ENCODE measurements around the gene NFKBIZ.
A peak's percentile ranks its signal among the peaks of the same experiment; 100 is the strongest.

NFKBIZ gene, protein sequence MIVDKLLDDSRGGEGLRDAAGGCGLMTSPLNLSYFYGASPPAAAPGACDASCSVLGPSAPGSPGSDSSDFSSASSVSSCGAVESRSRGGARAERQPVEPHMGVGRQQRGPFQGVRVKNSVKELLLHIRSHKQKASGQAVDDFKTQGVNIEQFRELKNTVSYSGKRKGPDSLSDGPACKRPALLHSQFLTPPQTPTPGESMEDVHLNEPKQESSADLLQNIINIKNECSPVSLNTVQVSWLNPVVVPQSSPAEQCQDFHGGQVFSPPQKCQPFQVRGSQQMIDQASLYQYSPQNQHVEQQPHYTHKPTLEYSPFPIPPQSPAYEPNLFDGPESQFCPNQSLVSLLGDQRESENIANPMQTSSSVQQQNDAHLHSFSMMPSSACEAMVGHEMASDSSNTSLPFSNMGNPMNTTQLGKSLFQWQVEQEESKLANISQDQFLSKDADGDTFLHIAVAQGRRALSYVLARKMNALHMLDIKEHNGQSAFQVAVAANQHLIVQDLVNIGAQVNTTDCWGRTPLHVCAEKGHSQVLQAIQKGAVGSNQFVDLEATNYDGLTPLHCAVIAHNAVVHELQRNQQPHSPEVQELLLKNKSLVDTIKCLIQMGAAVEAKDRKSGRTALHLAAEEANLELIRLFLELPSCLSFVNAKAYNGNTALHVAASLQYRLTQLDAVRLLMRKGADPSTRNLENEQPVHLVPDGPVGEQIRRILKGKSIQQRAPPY

DNA sequence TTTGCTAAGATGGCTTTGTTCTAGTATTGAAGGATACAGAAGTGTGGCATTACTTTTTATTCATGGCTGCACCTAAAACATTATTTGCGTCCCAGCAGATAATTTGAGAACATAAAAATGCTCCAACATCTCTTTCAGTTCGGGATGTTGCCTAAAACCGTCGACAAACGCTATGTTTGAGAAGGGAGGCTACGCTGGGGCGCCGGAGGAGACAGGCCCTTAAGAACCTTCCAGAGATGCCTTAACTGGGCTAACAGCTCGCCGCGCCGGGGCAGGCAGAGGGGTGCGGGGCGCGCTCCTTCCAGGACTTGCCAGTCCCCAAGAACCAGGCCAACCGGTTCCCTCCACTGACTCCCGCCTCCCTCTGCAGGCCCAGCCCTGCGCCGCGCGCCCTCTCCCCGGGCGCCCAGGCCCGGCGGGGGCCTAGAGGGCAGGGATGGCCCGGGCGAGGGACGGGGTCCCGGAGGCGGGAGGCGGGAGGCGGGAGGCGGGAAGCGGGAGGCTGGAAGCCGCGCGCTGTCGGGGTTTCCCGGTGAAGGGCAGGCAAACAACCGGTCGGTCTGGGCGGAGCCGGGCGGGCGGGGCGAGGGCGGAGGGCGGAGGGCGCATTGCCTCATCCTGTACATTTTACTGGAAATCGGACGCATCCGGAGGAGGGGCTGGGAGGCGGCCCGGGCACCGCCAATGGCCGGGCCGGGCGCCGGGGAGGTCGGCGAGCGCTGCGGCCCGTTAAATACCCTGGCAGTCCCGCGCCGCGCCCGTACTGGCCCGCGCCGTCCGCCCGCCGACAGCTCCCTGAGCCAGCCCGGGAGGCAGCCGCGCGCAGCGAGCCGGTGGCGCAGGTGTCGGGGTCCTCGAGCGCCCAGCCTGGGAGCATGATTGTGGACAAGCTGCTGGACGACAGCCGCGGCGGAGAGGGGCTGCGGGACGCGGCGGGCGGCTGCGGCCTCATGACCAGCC lies at the start of gene NFKBIZ:
TSS of gene NFKBIZ (plus strand) at position 761 of the 960 bp plus-strand sequence. CDS start at position 876, 115 bp downstream.
- DNase-seq (ENCODE audit: low read depth) = peak; percentile 74
- TF ChIP-seq, protein P1, sequence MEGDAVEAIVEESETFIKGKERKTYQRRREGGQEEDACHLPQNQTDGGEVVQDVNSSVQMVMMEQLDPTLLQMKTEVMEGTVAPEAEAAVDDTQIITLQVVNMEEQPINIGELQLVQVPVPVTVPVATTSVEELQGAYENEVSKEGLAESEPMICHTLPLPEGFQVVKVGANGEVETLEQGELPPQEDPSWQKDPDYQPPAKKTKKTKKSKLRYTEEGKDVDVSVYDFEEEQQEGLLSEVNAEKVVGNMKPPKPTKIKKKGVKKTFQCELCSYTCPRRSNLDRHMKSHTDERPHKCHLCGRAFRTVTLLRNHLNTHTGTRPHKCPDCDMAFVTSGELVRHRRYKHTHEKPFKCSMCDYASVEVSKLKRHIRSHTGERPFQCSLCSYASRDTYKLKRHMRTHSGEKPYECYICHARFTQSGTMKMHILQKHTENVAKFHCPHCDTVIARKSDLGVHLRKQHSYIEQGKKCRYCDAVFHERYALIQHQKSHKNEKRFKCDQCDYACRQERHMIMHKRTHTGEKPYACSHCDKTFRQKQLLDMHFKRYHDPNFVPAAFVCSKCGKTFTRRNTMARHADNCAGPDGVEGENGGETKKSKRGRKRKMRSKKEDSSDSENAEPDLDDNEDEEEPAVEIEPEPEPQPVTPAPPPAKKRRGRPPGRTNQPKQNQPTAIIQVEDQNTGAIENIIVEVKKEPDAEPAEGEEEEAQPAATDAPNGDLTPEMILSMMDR (IDR thresholded peaks at IDR 0.05; ENCODE audit: control insufficient read depth, insufficient read depth, low read depth, low read length, missing control alignments) = no peak
- peak within 1 kb of the TSS; percentile 68 for H3K4me3 ChIP-seq (ENCODE audit: control insufficient read depth, low read depth, low read length)

DNA sequence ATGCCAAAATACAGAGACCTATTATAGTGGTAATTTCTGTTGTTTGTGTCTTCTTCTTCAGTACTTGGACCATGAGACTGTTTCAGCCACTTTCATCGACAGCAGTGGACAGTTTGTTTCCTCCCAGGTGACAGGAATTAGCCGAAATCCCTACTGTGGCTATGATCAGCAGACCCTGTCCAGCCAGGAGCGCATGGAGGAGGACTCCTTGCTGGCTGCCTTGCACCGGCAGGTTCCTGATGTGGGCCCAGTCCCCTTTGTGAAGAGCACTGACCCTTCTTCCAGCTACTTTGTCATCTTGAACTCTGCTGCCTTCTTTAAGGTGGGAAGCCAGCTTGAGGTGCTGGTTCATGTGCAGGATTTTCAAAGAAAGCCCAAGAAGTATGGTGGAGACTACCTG lies 48.1 kb upstream of the NFKBIZ start:
- TF ChIP-seq, protein P1 (IDR thresholded peaks at IDR 0.05; ENCODE audit: control insufficient read depth, insufficient read depth, low read depth, low read length, missing control alignments) = no peak
- no peak for DNase-seq (ENCODE audit: low read depth)
- no peak overlapping the region for H3K4me3 ChIP-seq (ENCODE audit: control insufficient read depth, low read depth, low read length)

GRCh38 chr3:101802179-101802578 lies 47.1 kb upstream of the NFKBIZ start:
- DNase-seq (ENCODE audit: low read depth) = no peak
- TF ChIP-seq, protein P1 (IDR thresholded peaks at IDR 0.05; ENCODE audit: control insufficient read depth, insufficient read depth, low read depth, low read length, missing control alignments) = no peak
- no peak overlapping the region for H3K4me3 ChIP-seq (ENCODE audit: control insufficient read depth, low read depth, low read length)

GRCh38 chr3:101803173-101803782 lies 46.0 kb upstream of the NFKBIZ start:
- H3K4me3 ChIP-seq (ENCODE audit: control insufficient read depth, low read depth, low read length) = no peak overlapping the region
- TF ChIP-seq, protein P1 (IDR thresholded peaks at IDR 0.05; ENCODE audit: control insufficient read depth, insufficient read depth, low read depth, low read length, missing control alignments) = peak; percentile 80
- peak; percentile 49 for DNase-seq (ENCODE audit: low read depth)

DNA sequence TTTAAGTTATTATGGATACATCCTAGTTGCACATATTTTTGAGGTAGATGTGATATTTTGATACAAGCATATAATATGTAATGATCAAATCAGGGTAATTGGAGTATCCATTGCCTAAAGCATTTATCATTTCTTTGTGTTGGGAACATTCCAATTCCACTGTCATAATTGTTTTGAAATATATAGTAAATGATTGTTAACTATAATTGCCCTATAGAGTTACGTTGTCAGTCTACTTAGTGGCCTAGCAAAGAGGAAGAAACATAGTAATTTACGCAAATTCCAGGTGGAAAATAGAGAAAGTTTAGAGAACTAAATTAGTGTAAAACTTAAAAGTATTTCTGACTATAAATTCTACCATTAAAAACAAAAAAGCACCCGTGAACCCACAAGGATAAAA lies 45.4 kb upstream of the NFKBIZ start:
- TF ChIP-seq, protein P1 (IDR thresholded peaks at IDR 0.05; ENCODE audit: control insufficient read depth, insufficient read depth, low read depth, low read length, missing control alignments) = no peak

GRCh38 chr3:101806491-101806890 lies 42.8 kb upstream of the NFKBIZ start:
- H3K4me3 ChIP-seq (ENCODE audit: control insufficient read depth, low read depth, low read length) = no peak overlapping the region
- TF ChIP-seq, protein P1 (IDR thresholded peaks at IDR 0.05; ENCODE audit: control insufficient read depth, insufficient read depth, low read depth, low read length, missing control alignments) = no peak
- no peak for DNase-seq (ENCODE audit: low read depth)

More for the DNA sequence above, 45.4 kb upstream of the NFKBIZ start:
- H3K4me3 ChIP-seq (ENCODE audit: control insufficient read depth, low read depth, low read length) = no peak overlapping the region
- DNase-seq (ENCODE audit: low read depth) = no peak

All from AG09309 (cell line).